ENCODE measurements around the gene ALDH1A1. TPM values are rescaled to one million over a fixed set of nuclear protein-coding genes. Genes with fewer than 3 reads are reported as not detected.

The ALDH1A1 gene
- 4,424 to 5,975 TPM (median 5,388 TPM) in 5 replicates for total RNA-seq (2022; extraction: Qiagen RNA extraction; ENCODE audit: low read depth)

GRCh38 chr9:72952914-72953313 lies at the start of gene ALDH1A1:
Gene ALDH1A1 (minus strand): TSS chr9:72953053. CDS start chr9:72953000, 53 bp downstream.

Other genes with a start within 250 kb of the ALDH1A1 start
- gene ANXA1, start 198.8 kb upstream of the ALDH1A1 start, total RNA-seq (2022; extraction: Qiagen RNA extraction; ENCODE audit: low read depth) = 1,075 to 1,285 TPM (median 1,246 TPM) in 5 replicates